Pancreas (tissue), 10 donors: ENCODE measurements around the gene MRPL49. TPM values are rescaled to one million over a fixed set of nuclear protein-coding genes. Genes with fewer than 3 reads are reported as not detected.
"Not testable (repeated sequence)": the region's sequence is repeated elsewhere in the genome, so short reads cannot be mapped to it uniquely, and the experiment has no call there.

Experiments used
- ATAC-seq, 4 donors: fragments of 200-7000 bp; cut with Tn5 transposase; one replicate each; pipeline versions ENCODE4 v1.8.0 to v1.9.1; 2020; ENCODE audit warnings: mild to moderate bottlenecking in 4 of 4, moderate library complexity in 4 of 4
- DNase-seq, 6 donors: peaks; one replicate each; pipeline ENCODE4 v3.0.0-alpha.2; 2020
- FAIRE-seq: peaks from 2 replicates; lab custom pipeline; 2012; peaks lifted over from hg19 to GRCh38; lab: Jason Lieb, UNC
- H3K27ac ChIP-seq, 4 donors: fragments of 200-600 bp; sonication (generic); 1 replicate in 3 of 4; 2 replicates in 1 of 4; pipeline versions ENCODE4 v1.5.0 to v1.8.0; 2020
- H3K27me3 ChIP-seq, 4 donors: fragments of 200-600 bp; one replicate each; pipeline ENCODE4 v1.8.0; 2021
- H3K36me3 ChIP-seq, 3 donors: fragments of 200-600 bp; sonication (generic) in 1 of 3; one replicate each; pipeline versions ENCODE4 v1.5.0 to v1.8.0; 2020 to 2021
- H3K4me1 ChIP-seq, 3 donors: fragments of 200-600 bp; one replicate each; pipeline ENCODE4 v1.8.0; 2021
- H3K4me3 ChIP-seq, 4 donors: fragments of 200-600 bp; sonication (generic) in 2 of 4; one replicate each; pipeline versions ENCODE4 v1.5.0 to v1.8.0; 2020 to 2021
- H3K9me3 ChIP-seq, 4 donors: fragments of 200-600 bp; one replicate each; pipeline ENCODE4 v1.8.0; 2021
- WGBS, 2 donors: extraction: QIAGEN DNeasy Blood & Tissue Kit; methylation state at CpG; one replicate each; pipeline ENCODE4 v1.1.7; 2013; 5-methylcytosine and 5-hydroxymethylcytosine counted together
- intact Hi-C, 3 donors: fragments of 100-400 bp; cut with DNase I; formaldehyde crosslinking; loops; one replicate each; pipeline versions ENCODE4 v1.11.1 to v1.14.2; 2022
- microRNA-seq, 2 donors: library from miRNA; unstranded; fragments of <30 nt; microRNA quantifications; one replicate each; pipeline versions ENCODE4 to v1.1.0, GENCODE V29; 2019 to 2020
- polyA plus RNA-seq, 2 donors: library from polyadenylated mRNA; stranded (reverse); fragments of 200-250 nt; gene quantifications; one replicate each; pipeline ENCODE4 v1.2.3, GENCODE V29; 2013
- total RNA-seq, 6 donors: library from RNA; stranded (reverse); fragmentation: NEBNext Ultra II Directional in 4 of 6; extraction: Animal tissue kit (Norgen Biotek cat#: 25700) in 4 of 6; gene quantifications; one replicate each; pipeline versions ENCODE4 v1.2.1 to v1.2.4, GENCODE V29; 2021 to 2023
- TF ChIP-seq, protein P1 (sequence below), 4 donors: fragments of 200-600 bp; sonication (generic) in 3 of 4; IDR thresholded peaks; one replicate each; pipeline versions ENCODE4 v1.5.0 to v1.8.0; 2021; ENCODE audit warnings: antibody characterized with exemption in 4 of 4
- donor health status: healthy with polysubstance abuse.
- donor health status: DM: no; HTN: no; CAD: no; lungs with moderate emphysema.
- donor health status: DM: no; HTN: no; CAD: no.
- donor health status: control.
- donor health status: control.
- donor health status: Bipolar disorder and iron deficiency.
- donor health status: DM: yes; HTN: yes; CAD: no.
- donor health status: DM: no; HTN: no; CAD: no.
- donor health status: DM: no; HTN: no; CAD: no.
- donor health status: DM: yes; HTN: yes; CAD: no.

Gene MRPL49
- total and polyA plus RNA-seq, 8 donors, result 10.3 to 31.2 (median 21.4) TPM

DNA sequence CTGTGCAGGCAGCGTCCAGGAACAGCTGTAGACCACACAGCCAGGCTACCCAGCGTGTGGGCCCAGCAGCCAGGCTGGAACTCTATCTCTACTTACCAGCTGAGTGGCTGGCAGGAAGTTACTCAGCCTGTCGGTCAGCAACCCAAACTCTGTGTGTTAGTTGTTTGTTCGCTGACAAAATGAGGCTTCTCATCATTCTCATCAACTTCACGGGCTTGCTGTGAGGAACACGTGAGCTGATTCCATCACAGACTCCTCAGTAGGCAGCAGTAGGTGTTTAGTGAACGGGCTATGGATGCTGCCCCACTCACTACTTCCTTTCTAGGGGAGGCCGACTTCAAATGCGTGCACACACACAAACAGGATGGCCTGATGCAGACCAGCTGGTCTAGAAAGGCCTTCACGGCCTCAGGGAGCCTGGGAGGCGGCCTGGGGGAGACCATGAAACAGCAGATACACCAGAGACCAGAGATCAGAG, 47.1 kb downstream of the MRPL49 start:
- TF ChIP-seq, protein P1, sequence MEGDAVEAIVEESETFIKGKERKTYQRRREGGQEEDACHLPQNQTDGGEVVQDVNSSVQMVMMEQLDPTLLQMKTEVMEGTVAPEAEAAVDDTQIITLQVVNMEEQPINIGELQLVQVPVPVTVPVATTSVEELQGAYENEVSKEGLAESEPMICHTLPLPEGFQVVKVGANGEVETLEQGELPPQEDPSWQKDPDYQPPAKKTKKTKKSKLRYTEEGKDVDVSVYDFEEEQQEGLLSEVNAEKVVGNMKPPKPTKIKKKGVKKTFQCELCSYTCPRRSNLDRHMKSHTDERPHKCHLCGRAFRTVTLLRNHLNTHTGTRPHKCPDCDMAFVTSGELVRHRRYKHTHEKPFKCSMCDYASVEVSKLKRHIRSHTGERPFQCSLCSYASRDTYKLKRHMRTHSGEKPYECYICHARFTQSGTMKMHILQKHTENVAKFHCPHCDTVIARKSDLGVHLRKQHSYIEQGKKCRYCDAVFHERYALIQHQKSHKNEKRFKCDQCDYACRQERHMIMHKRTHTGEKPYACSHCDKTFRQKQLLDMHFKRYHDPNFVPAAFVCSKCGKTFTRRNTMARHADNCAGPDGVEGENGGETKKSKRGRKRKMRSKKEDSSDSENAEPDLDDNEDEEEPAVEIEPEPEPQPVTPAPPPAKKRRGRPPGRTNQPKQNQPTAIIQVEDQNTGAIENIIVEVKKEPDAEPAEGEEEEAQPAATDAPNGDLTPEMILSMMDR (IDR thresholded peaks at IDR 0.05), result no peak
- no peak for DNase-seq
- WGBS, 2 donors, result 76 to 78% methylated on average over 11 of the region's 11 CpGs

DNA sequence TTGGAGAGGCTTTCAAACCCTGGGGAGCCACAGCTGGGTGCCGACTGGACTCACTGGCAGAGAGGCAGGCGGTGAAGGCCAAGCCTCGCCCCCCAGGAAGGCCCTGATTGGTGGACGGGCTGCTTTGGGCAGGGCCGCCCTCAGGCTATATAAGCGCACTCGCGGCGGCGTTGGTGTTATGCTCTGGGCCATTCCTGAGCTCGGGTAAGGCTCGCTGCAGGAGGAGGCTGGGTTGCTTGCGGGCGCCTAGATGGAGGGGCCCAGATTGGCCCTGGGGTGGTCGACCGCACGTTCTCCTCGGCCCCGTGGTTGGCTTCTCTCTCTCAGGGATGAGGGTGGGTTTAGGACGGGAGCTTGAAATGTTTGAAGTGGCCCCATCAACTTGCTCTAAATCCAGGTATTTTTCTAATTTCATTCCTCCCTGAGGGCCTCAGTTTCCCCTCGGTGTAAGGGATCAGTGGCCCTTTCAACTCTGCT, 48.0 kb downstream of the MRPL49 start, which contains the start of gene SPDYC:
Gene SPDYC (plus strand): TSS at position 176 of the 477 bp plus-strand sequence. CDS start 1,125 bp downstream, outside the sequence.
- no peaks in the 10 kb centered on the region for H3K36me3 ChIP-seq
- no peak within 1 kb of the TSS for H3K4me3 ChIP-seq
- H3K27ac ChIP-seq, result no peak within 1 kb of the TSS
- H3K27me3 ChIP-seq, result no peaks in the 10 kb centered on the region
- H3K9me3 ChIP-seq, result no peaks in the 10 kb centered on the region
- 90 to 91% methylated on average over 18 to 21 of the region's 21 CpGs for WGBS, 2 donors
- FAIRE-seq (no peak), ATAC-seq (no peak), DNase-seq (no peak)
- TF ChIP-seq, protein P1 (IDR thresholded peaks at IDR 0.05), result no peak
- intact Hi-C loops, result no loop called here
- H3K4me1 ChIP-seq, result no peaks in the 10 kb centered on the region

More for the DNA sequence above, 47.1 kb downstream of the MRPL49 start:
- Histone ChIP-seq H3K27ac (no peak overlapping the region), H3K9me3 (no peaks in the 10 kb centered on the region), H3K36me3 (no peaks in the 10 kb centered on the region), H3K4me1 (no peaks in the 10 kb centered on the region), H3K4me3 (no peak overlapping the region), H3K27me3 (no peaks in the 10 kb centered on the region)
- FAIRE-seq, result no peak
- intact Hi-C loops, result no loop called here
- no peak for ATAC-seq

DNA sequence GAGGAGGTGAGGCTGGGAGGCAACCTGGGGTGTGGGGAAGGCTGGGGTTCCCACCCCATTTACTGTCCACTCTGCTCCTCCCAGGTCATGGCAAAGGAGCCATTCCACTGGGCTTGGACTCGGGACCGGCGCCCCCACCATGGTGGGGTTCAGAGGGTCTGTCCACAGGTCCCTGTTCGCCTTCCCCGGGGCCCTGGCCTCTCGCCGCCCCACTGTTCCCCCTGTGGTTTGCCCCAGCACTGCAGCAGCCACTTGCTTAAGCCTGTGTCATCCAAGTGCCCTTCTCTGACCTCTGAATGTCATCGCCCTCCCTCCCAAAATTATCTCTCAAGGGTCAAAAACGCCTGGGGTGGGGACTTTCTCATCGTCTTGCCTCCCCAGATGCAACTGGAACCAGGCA, 50.5 kb downstream of the MRPL49 start:
- Histone ChIP-seq H3K4me3 (no peak overlapping the region), H3K36me3 (no peaks in the 10 kb centered on the region), H3K27me3 (no peaks in the 10 kb centered on the region), H3K27ac (no peak overlapping the region), H3K4me1 (no peaks in the 10 kb centered on the region), H3K9me3 (no peaks in the 10 kb centered on the region)
- ATAC-seq (no peak), DNase-seq (peak in 1 of 6 donors; percentile 3), FAIRE-seq (no peak)
- WGBS, 2 donors, result 82 to 83% methylated on average over 10 of the region's 10 CpGs
- intact Hi-C loops, result no loop called here
- TF ChIP-seq, protein P1 (IDR thresholded peaks at IDR 0.05), result no peak

DNA sequence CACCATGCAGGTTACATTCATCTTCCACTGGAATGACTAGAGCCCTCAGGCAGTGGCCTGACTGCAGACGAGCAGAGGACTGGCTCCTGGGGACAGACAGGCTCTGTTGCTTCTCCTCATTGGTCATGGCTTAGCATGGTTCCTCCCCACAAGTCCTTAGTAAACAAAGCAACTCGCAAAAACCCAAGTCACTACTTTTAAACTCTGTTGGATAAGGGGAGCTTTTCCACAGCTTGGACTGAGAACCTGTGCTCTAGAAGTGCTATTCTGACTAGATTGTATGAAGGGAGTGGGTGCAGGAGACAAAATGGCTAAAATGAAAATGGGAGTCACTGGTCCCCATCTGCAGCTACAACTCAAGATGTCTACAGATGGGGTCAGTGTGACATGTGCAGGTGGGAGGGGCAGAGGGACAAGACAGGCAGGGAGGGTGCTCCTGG, 52.5 kb downstream of the MRPL49 start:
- FAIRE-seq, intact Hi-C loops, H3K36me3 ChIP-seq, H3K27ac ChIP-seq, DNase-seq, H3K27me3 ChIP-seq, ATAC-seq, H3K4me1 ChIP-seq, H3K9me3 ChIP-seq, H3K4me3 ChIP-seq: not testable (repeated sequence)
- 57% methylated on average over 2 of the region's 2 CpGs for WGBS, 2 donors

Small RNA genes within 50 kb of the gene (microRNA-seq; reads per million reads assigned to microRNA genes)
- gene MIR6751, result 0 to 0.29 reads per million in 2 donors

Other genes starting within 250 kb of the MRPL49 start
- 10 to 100 TPM; 13.8 to 22.1 (median 17.9) TPM for gene EHD1, start 243.7 kb upstream of the MRPL49 start, total RNA-seq
- gene EHD1, start 243.7 kb upstream of the MRPL49 start, polyA plus RNA-seq, result 10 to 100 TPM; 10.1 to 10.6 TPM
- gene ATG2A, start 205.1 kb upstream of the MRPL49 start, total RNA-seq, result 10 to 100 TPM; 13.3 to 18.4 (median 15.5) TPM
- gene ATG2A, start 205.1 kb upstream of the MRPL49 start, polyA plus RNA-seq, result 10 to 100 TPM; 33.1 to 34.1 TPM
- gene PPP2R5B, start 197.6 kb upstream of the MRPL49 start, total RNA-seq, result 10 to 100 TPM in 4 of 6 donors, 1 to 10 TPM in 2; 6.3 to 14.1 (median 10.7) TPM
- 10 to 100 TPM; 21.8 to 24.2 TPM for gene PPP2R5B, start 197.6 kb upstream of the MRPL49 start, polyA plus RNA-seq
- gene GPHA2, start 186.4 kb upstream of the MRPL49 start, total RNA-seq, result 10 to 100 TPM in 5 of 6 donors, 1 to 10 TPM in 1; 9.5 to 16.3 (median 14.2) TPM
- gene GPHA2, start 186.4 kb upstream of the MRPL49 start, polyA plus RNA-seq, result 1 to 10 TPM; 4.2 to 5.1 TPM
- gene MAJIN, start 150.2 kb upstream of the MRPL49 start, total RNA-seq, result under 1 TPM in 3 of 6 donors, not detected in 3; 0.14 to 0.47 (median 0.26) TPM
- gene MAJIN, start 150.2 kb upstream of the MRPL49 start, polyA plus RNA-seq, result under 1 TPM; 0.19 to 0.27 TPM
- 1 to 10 TPM; 5.3 to 6.5 (median 5.7) TPM for gene BATF2, start 125.3 kb upstream of the MRPL49 start, total RNA-seq
- gene BATF2, start 125.3 kb upstream of the MRPL49 start, polyA plus RNA-seq, result 1 to 10 TPM; 4.0 to 4.8 TPM
- gene ARL2, start 108.2 kb upstream of the MRPL49 start, total RNA-seq, result 10 to 100 TPM; 27.8 to 47.0 (median 31.7) TPM
- gene ARL2, start 108.2 kb upstream of the MRPL49 start, polyA plus RNA-seq, result 10 to 100 TPM; 60.0 to 79.1 TPM
- gene SNX15, start 94.9 kb upstream of the MRPL49 start, total RNA-seq, result 10 to 100 TPM in 3 of 6 donors, 1 to 10 TPM in 3; 8.7 to 18.3 (median 9.9) TPM
- 10 to 100 TPM; 10.5 to 13.8 TPM for gene SNX15, start 94.9 kb upstream of the MRPL49 start, polyA plus RNA-seq
- 1 to 10 TPM; 3.5 to 5.5 (median 4.4) TPM for gene SAC3D1, start 81.1 kb upstream of the MRPL49 start, total RNA-seq
- gene SAC3D1, start 81.1 kb upstream of the MRPL49 start, polyA plus RNA-seq, result 1 to 10 TPM; 4.9 to 7.3 TPM
- 1 to 10 TPM in 4 of 6 donors, under 1 TPM in 2; 0.51 to 2.7 (median 1.0) TPM for gene NAALADL1, start 63.8 kb upstream of the MRPL49 start, total RNA-seq
- 1 to 10 TPM; 4.7 to 7.6 TPM for gene NAALADL1, start 63.8 kb upstream of the MRPL49 start, polyA plus RNA-seq
- 1 to 10 TPM in 1 of 6 donors, under 1 TPM in 5; 0.08 to 1.2 (median 0.50) TPM for gene CDCA5, start 38.3 kb upstream of the MRPL49 start, total RNA-seq
- gene CDCA5, start 38.3 kb upstream of the MRPL49 start, polyA plus RNA-seq, result under 1 TPM; 0.27 to 0.38 TPM
- 10 to 100 TPM; 15.2 to 19.6 (median 16.6) TPM for gene ZFPL1, start 38.1 kb upstream of the MRPL49 start, total RNA-seq
- 10 to 100 TPM; 43.0 to 52.1 TPM for gene ZFPL1, start 38.1 kb upstream of the MRPL49 start, polyA plus RNA-seq
- gene VPS51, start 26.1 kb upstream of the MRPL49 start, total RNA-seq, result 100 to 1,000 TPM in 5 of 6 donors, 10 to 100 TPM in 1; 85.4 to 150 (median 130) TPM
- 100 to 1,000 TPM; 119 to 179 TPM for gene VPS51, start 26.1 kb upstream of the MRPL49 start, polyA plus RNA-seq
- 100 to 1,000 TPM in 1 of 6 donors, 10 to 100 TPM in 5; 12.8 to 176 (median 43.4) TPM for gene TM7SF2, start 10.4 kb upstream of the MRPL49 start, total RNA-seq
- 100 to 1,000 TPM in 1 of 2 donors, 10 to 100 TPM in 1; 76.8 to 203 TPM for gene TM7SF2, start 10.4 kb upstream of the MRPL49 start, polyA plus RNA-seq
- 10 to 100 TPM in 1 of 6 donors, 1 to 10 TPM in 5; 4.3 to 11.7 (median 7.1) TPM for gene ZNHIT2, start 4.6 kb upstream of the MRPL49 start, total RNA-seq
- 10 to 100 TPM; 14.0 to 17.8 TPM for gene ZNHIT2, start 4.6 kb upstream of the MRPL49 start, polyA plus RNA-seq
- 100 to 1,000 TPM; 493 to 810 (median 529) TPM for gene FAU, start 187 bp upstream of the MRPL49 start, total RNA-seq
- 100 to 1,000 TPM; 530 to 652 TPM for gene FAU, start 187 bp upstream of the MRPL49 start, polyA plus RNA-seq
- gene SYVN1, start 12.2 kb downstream of the MRPL49 start, total RNA-seq, result 10 to 100 TPM; 47.5 to 98.2 (median 66.3) TPM
- gene SYVN1, start 12.2 kb downstream of the MRPL49 start, polyA plus RNA-seq, result 10 to 100 TPM; 63.4 to 64.8 TPM
- gene SPDYC, start 47.9 kb downstream of the MRPL49 start, total RNA-seq, result not detected
- gene SPDYC, start 47.9 kb downstream of the MRPL49 start, polyA plus RNA-seq, result under 1 TPM in 1 of 2 donors, not detected in 1; 0.14 TPM
- gene CAPN1, start 59.6 kb downstream of the MRPL49 start, total RNA-seq, result 100 to 1,000 TPM; 103 to 139 (median 107) TPM
- gene CAPN1, start 59.6 kb downstream of the MRPL49 start, polyA plus RNA-seq, result 100 to 1,000 TPM; 111 to 144 TPM
- gene POLA2, start 139.6 kb downstream of the MRPL49 start, total RNA-seq, result 1 to 10 TPM; 3.1 to 6.4 (median 4.6) TPM
- 1 to 10 TPM; 6.8 to 7.5 TPM for gene POLA2, start 139.6 kb downstream of the MRPL49 start, polyA plus RNA-seq
- 1 to 10 TPM; 2.4 to 7.9 (median 2.7) TPM for gene CDC42EP2, start 192.5 kb downstream of the MRPL49 start, total RNA-seq
- gene CDC42EP2, start 192.5 kb downstream of the MRPL49 start, polyA plus RNA-seq, result 1 to 10 TPM; 4.8 to 6.8 TPM
- gene DPF2, start 211.5 kb downstream of the MRPL49 start, total RNA-seq, result 10 to 100 TPM; 16.6 to 28.0 (median 21.5) TPM
- 10 to 100 TPM; 11.7 to 19.6 TPM for gene DPF2, start 211.5 kb downstream of the MRPL49 start, polyA plus RNA-seq
- gene TIGD3, start 232.4 kb downstream of the MRPL49 start, total RNA-seq, result under 1 TPM in 4 of 6 donors, not detected in 2; 0.06 to 0.16 (median 0.13) TPM
- under 1 TPM; 0.15 to 0.68 TPM for gene TIGD3, start 232.4 kb downstream of the MRPL49 start, polyA plus RNA-seq